ENCODE results near the gene SMDT1.

- TF ChIP-seq EZH2 (IDR thresholded peaks at IDR 0.05; ENCODE audit: insufficient read depth, poor library complexity, severe bottlenecking) = no peak
- TF ChIP-seq EZH2phosphoT487 (IDR thresholded peaks at IDR 0.05; ENCODE audit: insufficient read depth, low read depth) = no peak
Measured at GRCh38 chr22:42065438-42066125, 13.9 kb upstream of the SMDT1 start.

Measured in GM23248 (cell line).